Stomach (tissue), 9 donors: ENCODE results near the gene MPIG6B. TPM values are rescaled to one million over a fixed set of nuclear protein-coding genes. Genes with fewer than 3 reads are reported as not detected.

Experiments
- DNase-seq, 2 donors: peaks; one replicate each; pipeline versions ENCODE4 v3.0.0 to v3.0.0-alpha.2; 2013 to 2019
- H3K27ac ChIP-seq, 5 donors: fragments of 200-600 bp in 4 of 5; sonication (generic) in 4 of 5; one replicate each; pipeline ENCODE4 v1.5.1; 2013 to 2019; ENCODE audit warnings: mild to moderate bottlenecking in 1 of 5, moderate library complexity in 1 of 5
- H3K27me3 ChIP-seq, 3 donors: fragments of 200-600 bp; sonication (generic); one replicate each; pipeline ENCODE4 v1.5.1; 2017 to 2019; ENCODE audit warnings: mixed run types in 1 of 3
- H3K36me3 ChIP-seq, 4 donors: fragments of 200-600 bp; sonication (generic); 1 replicate in 3 of 4; 2 replicates in 1 of 4; pipeline ENCODE4 v1.5.1; 2016 to 2019
- H3K4me1 ChIP-seq, 4 donors: fragments of 200-600 bp; sonication (generic); one replicate each; pipeline ENCODE4 v1.5.1; 2016 to 2019
- H3K4me3 ChIP-seq, 4 donors: fragments of 200-600 bp; sonication (generic) in 3 of 4; one replicate each; pipeline ENCODE4 v1.5.1; 2016 to 2019; ENCODE audit warnings: mild to moderate bottlenecking in 1 of 4
- H3K9me3 ChIP-seq, 4 donors: fragments of 200-600 bp; sonication (generic); one replicate each; pipeline ENCODE4 v1.5.1; 2016 to 2019
- EP300 ChIP-seq: sonication (generic); formaldehyde crosslinking; IDR thresholded peaks from one replicate; pipeline ENCODE4 v1.6.1; 2017; ENCODE audit warnings: antibody characterized with exemption
- POLR2A ChIP-seq, 4 donors: fragments of 450-650 bp; IDR thresholded peaks; one replicate each; pipeline ENCODE4 v1.6.1; 2016; ENCODE audit warnings: antibody characterized with exemption in 4 of 4, control low read depth in 2 of 4, mild to moderate bottlenecking in 1 of 4, moderate library complexity in 1 of 4
- POLR2AphosphoS5 ChIP-seq, 3 donors: sonication (generic); formaldehyde crosslinking; IDR thresholded peaks; one replicate each; pipeline ENCODE4 v1.6.1; 2016; ENCODE audit warnings: antibody characterized with exemption in 3 of 3
- WGBS, 5 donors: extraction: QIAGEN DNeasy Blood & Tissue Kit in 3 of 5; methylation state at CpG; one replicate each; pipeline versions ENCODE4 v1.1.5 to v1.1.7; 2013 to 2018; 5-methylcytosine and 5-hydroxymethylcytosine counted together
- intact Hi-C: fragments of 100-400 bp; cut with DNase I; formaldehyde crosslinking; loops from one replicate; pipeline ENCODE4 v1.15.1; 2023; ENCODE audit warnings: low total_unique reads
- polyA plus RNA-seq, 3 donors: library from polyadenylated mRNA; stranded (reverse); fragments of 200-250 nt; gene quantifications; one replicate each; pipeline ENCODE4 v1.2.3, GENCODE V29; 2013
- total RNA-seq, 5 donors: library from RNA; depleted of rRNA; stranded (reverse); fragments of >200 nt; gene quantifications; one replicate each; pipeline versions ENCODE4 v1.1.0 to v1.2.3, GENCODE V29; 2014 to 2016
- TF ChIP-seq, protein P1 (sequence below), 7 experiments: fragments of 450-650 bp in 4 of 7; fragments of 200-600 bp in 3 of 7; sonication (generic) in 3 of 7; IDR thresholded peaks; one replicate each; pipeline ENCODE4 v1.5.1; 2016 to 2019; ENCODE audit warnings: antibody characterized with exemption in 7 of 7, control low read depth in 2 of 7, mild to moderate bottlenecking in 1 of 7
- donor health status: healthy with polysubstance abuse.
- donor health status: Bipolar disorder and iron deficiency.
- donor health status: healthy.

The MPIG6B gene
- total and polyA plus RNA-seq, 8 donors = 0.10 TPM; not detected in 7

DNA sequence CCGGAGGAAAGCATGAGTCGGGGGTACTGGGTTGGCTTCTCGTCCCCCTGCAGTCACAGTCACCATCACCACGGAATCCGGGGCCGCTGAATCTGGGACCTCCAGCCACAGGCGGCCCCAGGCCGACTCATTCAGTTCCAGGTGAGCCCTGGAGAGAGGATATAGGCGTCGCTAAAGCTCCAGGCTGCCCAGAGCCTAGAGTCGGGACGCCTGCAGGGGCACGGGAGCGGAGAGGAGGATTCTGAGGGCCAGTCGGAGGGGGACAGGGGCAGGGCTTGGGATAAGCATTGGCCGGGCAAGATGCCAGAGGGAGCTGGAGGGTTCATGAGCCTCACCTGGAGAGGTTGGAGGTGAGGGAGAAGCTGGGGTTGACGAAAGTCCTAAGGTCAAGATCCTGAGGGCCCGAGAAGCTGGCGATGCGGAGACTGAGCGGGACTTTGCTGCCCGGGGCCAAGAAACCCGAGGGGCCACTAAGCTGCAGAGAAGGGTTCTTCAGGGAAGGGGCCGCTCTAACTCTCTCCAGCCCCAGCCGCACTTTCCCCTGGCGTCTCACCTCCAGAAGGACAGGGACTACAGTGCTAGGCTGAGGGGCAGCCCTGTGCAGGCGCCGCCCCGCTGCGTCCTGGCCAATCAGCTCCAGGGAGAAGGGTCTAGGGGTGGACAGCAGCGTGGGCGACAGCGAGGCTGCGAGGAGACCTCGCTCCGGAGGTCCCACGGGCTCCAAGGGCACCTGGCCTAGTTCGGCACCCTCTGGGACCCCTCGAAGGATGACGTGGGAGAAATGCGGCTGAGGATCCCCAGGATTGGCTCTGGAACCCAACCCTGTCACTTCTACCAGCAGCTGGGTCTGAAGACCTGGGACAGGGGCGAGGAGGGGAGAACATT is 43.0 kb downstream of the MPIG6B start:
- intact Hi-C loops = loop anchor here (10.0 kb wide), 1 partner anchor 81 kb away; the partner anchor contains the start of gene LY6G5C
- peak overlapping the region in 2 of 4 donors; percentile 16 to 22 for H3K4me3 ChIP-seq
- no peak overlapping the region for H3K27ac ChIP-seq
- H3K4me1 ChIP-seq = peaks cover 0 to 17% (median 5%) of the 10 kb centered on the region in 4 donors
- H3K36me3 ChIP-seq = peaks cover 0 to 7% (median 0%) of the 10 kb centered on the region in 4 donors
- no peak for TF ChIP-seq POLR2AphosphoS5 (IDR thresholded peaks at IDR 0.05)
- no peak for TF ChIP-seq EP300
- TF ChIP-seq POLR2A (IDR thresholded peaks at IDR 0.05) = no peak
- TF ChIP-seq, protein P1, sequence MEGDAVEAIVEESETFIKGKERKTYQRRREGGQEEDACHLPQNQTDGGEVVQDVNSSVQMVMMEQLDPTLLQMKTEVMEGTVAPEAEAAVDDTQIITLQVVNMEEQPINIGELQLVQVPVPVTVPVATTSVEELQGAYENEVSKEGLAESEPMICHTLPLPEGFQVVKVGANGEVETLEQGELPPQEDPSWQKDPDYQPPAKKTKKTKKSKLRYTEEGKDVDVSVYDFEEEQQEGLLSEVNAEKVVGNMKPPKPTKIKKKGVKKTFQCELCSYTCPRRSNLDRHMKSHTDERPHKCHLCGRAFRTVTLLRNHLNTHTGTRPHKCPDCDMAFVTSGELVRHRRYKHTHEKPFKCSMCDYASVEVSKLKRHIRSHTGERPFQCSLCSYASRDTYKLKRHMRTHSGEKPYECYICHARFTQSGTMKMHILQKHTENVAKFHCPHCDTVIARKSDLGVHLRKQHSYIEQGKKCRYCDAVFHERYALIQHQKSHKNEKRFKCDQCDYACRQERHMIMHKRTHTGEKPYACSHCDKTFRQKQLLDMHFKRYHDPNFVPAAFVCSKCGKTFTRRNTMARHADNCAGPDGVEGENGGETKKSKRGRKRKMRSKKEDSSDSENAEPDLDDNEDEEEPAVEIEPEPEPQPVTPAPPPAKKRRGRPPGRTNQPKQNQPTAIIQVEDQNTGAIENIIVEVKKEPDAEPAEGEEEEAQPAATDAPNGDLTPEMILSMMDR (IDR thresholded peaks at IDR 0.05) = no peak
- H3K9me3 ChIP-seq = no peaks in the 10 kb centered on the region
- H3K27me3 ChIP-seq = peaks cover 0 to 7% (median 0%) of the 10 kb centered on the region in 3 donors
- WGBS, 5 donors = 38 to 61% (median 44%) methylated on average over 31 to 42 of the region's 42 CpGs
- DNase-seq = peak in 1 of 2 donors; percentile 69

DNA sequence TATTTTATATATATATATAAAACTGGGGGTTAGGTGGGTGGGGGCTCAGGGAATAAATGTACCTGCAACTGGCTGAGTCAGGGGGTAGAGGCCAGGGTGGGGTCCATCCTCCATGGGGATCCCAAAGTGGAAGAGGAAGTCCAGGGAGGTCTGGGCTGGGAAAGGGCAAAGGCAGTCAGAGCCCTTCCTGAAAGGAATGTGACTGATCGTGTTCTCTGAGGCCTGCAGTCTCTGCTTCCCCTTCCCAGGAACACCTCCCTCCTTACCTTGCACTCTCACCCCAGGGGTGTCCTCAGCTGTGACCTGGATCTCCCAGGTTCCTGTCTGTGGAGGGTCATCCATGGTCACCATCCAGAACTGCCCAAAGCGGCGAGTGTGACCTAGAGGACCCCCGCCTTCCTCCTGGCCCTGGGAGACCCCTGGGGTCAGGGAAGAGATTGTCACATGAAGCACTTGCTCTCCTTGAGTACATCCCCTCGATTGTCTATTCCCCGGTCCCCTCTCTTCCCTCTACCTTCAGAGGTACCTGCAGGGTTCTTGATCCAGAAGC is 44.0 kb downstream of the MPIG6B start:
- intact Hi-C loops = loop anchor here (10.0 kb wide), 1 partner anchor 82 kb away; the partner anchor contains the start of gene LY6G5C
- Histone ChIP-seq H3K9me3 (no peaks in the 10 kb centered on the region), H3K27me3 (peaks cover 0 to 7% (median 0%) of the 10 kb centered on the region in 3 donors), H3K4me3 (no peak overlapping the region), H3K4me1 (peaks cover 0 to 17% (median 5%) of the 10 kb centered on the region in 4 donors), H3K36me3 (no peaks in the 10 kb centered on the region), H3K27ac (no peak overlapping the region)
- DNase-seq = no peak
- WGBS, 5 donors = 75 to 84% (median 81%) methylated on average over 6 of the region's 6 CpGs
- TF ChIP-seq, protein P1 (IDR thresholded peaks at IDR 0.05) = no peak
- TF ChIP-seq POLR2A (IDR thresholded peaks at IDR 0.05) = no peak
- TF ChIP-seq EP300 = no peak

DNA sequence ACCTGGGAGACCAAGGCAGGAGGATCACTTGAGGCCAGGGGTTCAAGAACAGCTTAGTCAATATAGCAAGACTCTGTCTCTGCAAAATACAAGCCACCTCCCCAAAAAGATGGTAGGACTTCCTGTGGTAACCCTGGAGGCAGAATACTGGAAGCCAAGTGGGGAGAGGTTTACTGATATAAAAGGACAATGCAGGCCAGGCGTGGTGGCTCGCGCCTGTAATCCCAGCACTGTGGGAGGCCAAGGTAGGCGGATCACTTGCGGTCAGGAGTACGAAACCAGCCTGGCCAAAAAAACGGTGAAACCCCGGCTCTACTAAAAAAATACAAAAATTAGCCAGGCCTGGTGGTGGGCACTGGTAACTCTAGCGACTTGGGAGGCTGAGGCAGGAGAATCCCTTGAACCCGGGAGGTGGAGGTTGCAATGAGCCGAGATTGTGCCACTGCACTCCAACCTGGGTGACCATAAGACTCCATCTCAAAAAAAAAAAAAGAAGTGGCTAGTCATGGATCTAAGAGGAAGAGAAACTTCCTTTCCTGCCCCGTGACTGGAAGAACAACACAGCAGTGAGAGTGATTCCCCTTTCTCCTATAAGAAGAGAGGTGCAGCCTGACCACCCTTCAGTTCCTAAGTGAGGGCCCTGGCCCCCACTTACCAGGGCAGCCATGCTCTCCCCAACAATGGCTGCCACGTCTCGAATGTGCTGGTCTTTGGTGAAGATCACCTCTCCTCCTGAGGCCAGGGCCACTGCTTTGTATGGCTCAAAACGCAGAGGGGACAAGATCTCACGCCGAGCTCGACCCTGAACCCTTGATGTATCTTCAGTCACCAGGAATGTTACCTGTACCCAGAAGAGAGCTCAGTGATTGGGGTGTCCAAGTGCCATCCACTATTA is 45.4 kb downstream of the MPIG6B start:
- intact Hi-C loops = loop anchor here (10.0 kb wide), 1 partner anchor 84 kb away; the partner anchor contains the start of gene LY6G5C
- H3K27ac ChIP-seq = no peak overlapping the region
- peaks cover 0 to 7% (median 0%) of the 10 kb centered on the region in 3 donors for H3K27me3 ChIP-seq
- H3K4me3 ChIP-seq = no peak overlapping the region
- peaks cover 5 to 24% (median 11%) of the 10 kb centered on the region in 4 donors for H3K4me1 ChIP-seq
- TF ChIP-seq POLR2A (IDR thresholded peaks at IDR 0.05) (no peak), EP300 (no peak), POLR2AphosphoS5 (IDR thresholded peaks at IDR 0.05) (no peak)
- TF ChIP-seq, protein P1 (IDR thresholded peaks at IDR 0.05) = no peak
- no peak for DNase-seq
- no peaks in the 10 kb centered on the region for H3K9me3 ChIP-seq
- 90 to 92% (median 91%) methylated on average over 16 to 18 of the region's 18 CpGs for whole genome bisulfite sequencing, 5 donors
- H3K36me3 ChIP-seq = no peaks in the 10 kb centered on the region
